GM18508 (cell line): ENCODE results near the gene GNG12.

Source experiments
- ATAC-seq: cut with Tn5 transposase; IDR thresholded peaks from one replicate; pipeline ENCODE4 v1.9.1; 2021; ENCODE audit warnings: moderate number of reproducible peaks; ENCODE audit not compliant: insufficient read depth, unreplicated experiment

Gene GNG12

GRCh38 chr1:67759692-67760029 lies 73.6 kb downstream of the GNG12 start:
- peak; percentile 5 for ATAC-seq

GRCh38 chr1:67759066-67759465 lies 74.2 kb downstream of the GNG12 start:
- ATAC-seq: no peak

GRCh38 chr1:67755619-67756018 lies 77.6 kb downstream of the GNG12 start:
- ATAC-seq: no peak

- ATAC-seq: no peak
Measured at GRCh38 chr1:67755160-67755559, 78.1 kb downstream of the GNG12 start.

GRCh38 chr1:67754526-67754920 lies 78.7 kb downstream of the GNG12 start:
- ATAC-seq: no peak

DNA sequence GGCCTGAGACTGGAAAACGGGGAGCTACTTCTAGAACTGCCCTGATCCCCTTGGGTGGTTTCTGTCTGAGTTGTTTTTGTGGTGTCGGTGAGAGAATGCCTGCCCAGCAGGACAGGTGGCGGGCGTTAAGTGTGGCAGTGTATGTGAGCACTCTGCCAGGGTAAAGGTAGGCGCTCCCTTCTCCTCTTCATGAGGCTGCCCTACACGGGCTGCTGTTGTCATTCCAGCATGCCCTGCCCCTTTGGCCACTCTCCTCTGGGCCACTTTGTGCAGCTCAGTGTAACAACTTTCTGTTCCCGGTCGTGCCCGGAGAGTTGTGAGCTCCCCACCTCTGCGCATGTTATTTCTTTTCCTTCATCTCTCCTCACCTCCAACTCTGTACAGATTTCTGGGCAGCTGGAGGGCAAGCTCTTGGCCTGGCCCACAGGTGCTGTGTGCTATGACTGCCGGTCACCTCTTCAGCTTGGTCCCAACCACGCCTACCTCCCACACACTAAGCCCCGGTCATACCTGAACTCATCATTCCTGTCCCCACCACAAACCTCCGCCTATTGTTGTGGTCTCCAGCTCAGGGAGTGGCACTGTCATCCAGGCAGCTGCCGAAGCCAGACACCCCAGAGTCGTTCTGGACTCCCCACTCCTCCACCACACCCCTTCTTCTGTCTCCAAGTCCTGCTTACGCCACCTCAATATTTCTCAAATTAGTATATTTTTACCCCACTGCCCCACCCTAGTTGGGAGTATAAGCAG lies 79.3 kb downstream of the GNG12 start:
- ATAC-seq: no peak

DNA sequence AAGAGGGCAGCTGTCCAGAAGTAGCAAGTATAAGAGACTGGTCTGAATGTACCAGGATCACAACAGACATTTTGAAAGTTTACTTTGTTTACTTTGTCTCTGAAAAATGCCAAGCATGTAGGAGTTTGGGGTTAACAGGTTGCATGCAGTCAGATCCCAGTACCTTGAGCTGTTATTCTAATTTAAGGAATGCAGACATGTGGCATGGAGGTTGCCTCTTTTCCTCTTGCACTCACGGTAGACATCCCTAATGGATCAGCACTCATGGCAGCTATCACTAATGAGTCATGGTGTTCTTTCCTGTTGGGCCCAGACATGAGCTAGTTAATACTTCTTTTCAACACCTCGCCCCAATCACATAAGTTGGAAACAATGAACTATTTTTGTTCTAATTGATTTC lies 81.0 kb downstream of the GNG12 start:
- no peak for ATAC-seq

GRCh38 chr1:67750691-67751054 lies 82.6 kb downstream of the GNG12 start:
- ATAC-seq: no peak

DNA sequence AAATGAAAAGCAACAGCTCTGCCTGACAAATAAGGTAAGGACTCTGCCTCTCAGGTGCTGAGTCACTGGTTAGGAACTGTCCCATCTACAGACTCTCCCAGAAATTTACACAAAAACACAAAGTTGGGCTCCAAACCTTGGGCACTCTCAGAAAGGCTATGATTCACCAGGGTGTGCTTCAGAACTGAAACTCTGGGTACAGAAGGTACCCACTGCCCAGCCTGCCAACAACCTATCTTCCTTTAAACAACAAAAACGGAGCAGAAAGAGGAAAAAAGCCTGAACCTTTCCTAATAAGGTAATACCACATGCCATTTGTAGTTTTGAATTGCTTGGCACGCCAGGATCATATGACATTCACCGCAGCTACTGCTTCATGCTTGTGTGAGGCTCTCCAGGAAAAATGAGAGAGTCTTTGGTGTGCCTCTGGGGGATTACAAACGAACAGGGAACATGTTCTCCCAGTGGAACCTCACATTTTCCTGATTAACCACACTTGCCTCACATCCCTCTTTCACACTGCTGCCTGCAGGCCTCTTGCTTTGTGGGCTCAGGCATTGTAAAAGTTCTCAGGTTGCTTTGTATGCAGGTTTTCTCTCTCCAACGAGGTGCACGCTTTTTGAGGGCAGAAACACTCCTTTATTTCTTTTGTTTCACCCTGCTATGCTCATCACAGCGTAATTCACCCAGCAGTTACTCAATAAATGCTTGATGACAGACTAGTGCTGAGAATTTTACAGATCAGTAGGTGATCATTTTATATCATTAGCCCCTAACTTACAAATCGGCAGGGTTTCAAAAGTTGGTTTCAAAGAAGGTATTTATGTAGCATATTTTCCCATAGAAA lies 83.2 kb downstream of the GNG12 start:
- no peak for ATAC-seq

GRCh38 chr1:67749263-67749843 lies 83.9 kb downstream of the GNG12 start:
- no peak for ATAC-seq

GRCh38 chr1:67748630-67749029 lies 84.6 kb downstream of the GNG12 start:
- ATAC-seq: peak; percentile 92

GRCh38 chr1:67747671-67748546 lies 85.4 kb downstream of the GNG12 start:
- no peak for ATAC-seq

- no peak for ATAC-seq
Measured at GRCh38 chr1:67745875-67746698, 87.2 kb downstream of the GNG12 start.

DNA sequence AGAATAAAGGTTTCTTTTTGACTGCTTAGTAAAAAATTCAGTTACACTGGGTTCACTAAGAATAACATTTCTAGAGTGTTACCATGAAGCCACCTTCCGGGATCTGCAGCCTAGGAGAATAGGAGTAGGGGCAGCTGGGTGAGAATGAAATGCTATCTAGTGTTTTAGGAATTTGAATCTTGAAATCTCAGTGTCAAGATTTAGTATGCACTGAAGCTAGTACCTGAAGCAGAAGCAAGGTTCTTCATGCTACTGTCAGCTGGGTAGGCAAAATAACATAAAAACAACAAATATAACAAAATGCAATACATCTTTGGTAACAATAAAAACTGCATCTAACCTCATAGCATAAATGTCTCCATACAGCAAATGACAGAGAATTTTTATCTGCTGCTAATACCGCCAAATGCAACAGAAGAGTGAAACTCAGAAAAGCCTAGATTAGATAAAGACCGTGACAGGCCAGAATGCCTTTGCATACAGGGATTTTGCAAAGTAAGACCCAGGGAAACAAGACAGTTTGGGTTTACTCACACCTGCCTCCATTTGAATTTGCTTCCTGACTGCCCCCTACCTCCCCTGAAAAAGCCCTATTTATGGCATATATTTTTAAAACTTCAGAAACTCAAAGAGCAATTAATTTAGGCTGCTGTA lies 90.1 kb downstream of the GNG12 start:
- ATAC-seq: no peak

GRCh38 chr1:67741736-67742135 lies 91.5 kb downstream of the GNG12 start:
- no peak for ATAC-seq

DNA sequence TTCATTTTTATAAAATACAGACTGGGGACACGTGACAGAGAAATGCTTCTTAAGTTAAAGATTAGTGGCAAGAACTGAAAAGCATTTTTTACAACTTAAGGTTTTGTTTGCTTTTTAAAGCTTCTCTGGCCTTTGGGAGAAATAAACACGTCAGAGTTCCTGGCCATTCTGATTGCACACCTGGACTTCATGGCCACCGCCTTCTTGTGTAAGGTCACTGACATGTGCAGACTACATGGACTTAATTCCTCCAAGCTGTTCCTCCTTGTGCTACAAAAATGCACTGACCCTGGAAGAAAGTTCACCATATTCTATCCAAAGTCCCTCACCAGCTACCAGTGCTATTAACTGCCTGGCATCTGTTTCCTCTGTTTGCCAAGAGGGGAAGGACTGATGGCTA lies 92.1 kb downstream of the GNG12 start:
- ATAC-seq: no peak

GRCh38 chr1:67740543-67740942 lies 92.7 kb downstream of the GNG12 start:
- no peak for ATAC-seq

DNA sequence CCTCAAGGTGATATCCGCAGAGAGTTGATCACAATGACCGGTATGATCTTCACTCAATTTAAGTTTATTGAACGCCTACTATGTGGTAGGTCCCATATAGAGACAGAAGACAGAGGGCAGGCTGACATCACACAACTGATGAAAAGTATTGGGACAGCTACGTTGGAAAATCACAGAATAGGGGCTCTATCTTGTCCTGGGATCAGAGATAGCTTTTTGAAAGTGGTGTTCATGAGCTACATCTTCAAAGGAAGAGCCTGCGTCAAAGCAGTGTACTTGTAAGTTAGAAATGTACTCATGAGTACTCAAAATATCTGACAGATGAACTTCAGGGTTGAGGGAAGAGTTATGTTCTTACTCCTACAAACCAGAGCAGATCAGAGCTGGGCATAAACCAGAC lies 93.9 kb downstream of the GNG12 start:
- ATAC-seq: no peak

- no peak for ATAC-seq
Measured at GRCh38 chr1:67738401-67738800, 94.9 kb downstream of the GNG12 start.
